HepG2 (cell line): Measurements from ENCODE around the gene SERTAD4. TPM values are rescaled to one million over a fixed set of nuclear protein-coding genes. Genes with fewer than 3 reads are reported as not detected.

ENCODE experiments used
- ATAC-seq: fragments of 200-7000 bp; cut with Tn5 transposase; 3 replicates; pipeline ENCODE4 v1.9.1; 2020; ENCODE audit warnings: mild to moderate bottlenecking, moderate library complexity
- BruUV-seq: library from RNA; stranded (reverse); fragments of 400-500 nt; replicated peaks from 2 replicates; lab custom pipeline; 2021; lab: Mats Ljungman, UMichigan
- CTCF ChIA-PET: fragments of 300-600 bp; formaldehyde crosslinking; extraction: SDS; loops from one replicate; lab custom pipeline; 2021; ENCODE audit warnings: low total read pairs, inconsistent platforms, low intra/inter-chr PET ratio; lab: Yijun Ruan, JAX
- POLR2A ChIA-PET: fragments of 350-600 bp; sonication (Branson Sonifier 250); formaldehyde crosslinking; loops from one replicate; lab custom pipeline; 2020; ENCODE audit warnings: antibody characterized with exemption, inconsistent platforms; lab: Yijun Ruan, JAX
- DNase-seq: peaks from one replicate; pipeline ENCODE4 v3.0.0-alpha.2; 2015; ENCODE audit warnings: low spot score
- FAIRE-seq: peaks from 3 replicates; lab custom pipeline; 2011; peaks lifted over from hg19 to GRCh38; lab: Jason Lieb, UNC
- H2AFZ ChIP-seq: one replicate; pipeline ENCODE4 v1.6.1; 2011; ENCODE audit warnings: low read length, inconsistent platforms
- H3K27ac ChIP-seq: fragments of 300-600 bp; 3 replicates; pipeline ENCODE4 v1.8.0; 2011; ENCODE audit warnings: mixed run types, mild to moderate bottlenecking, mixed read lengths, low read length, inconsistent platforms; ENCODE audit not compliant: insufficient read depth; ENCODE audit errors: extremely low read length
- H3K27me3 ChIP-seq, 2 experiments: fragments of 200-600 bp in 1 of 2; 2 replicates in 1 of 2; 3 replicates in 1 of 2; pipeline versions ENCODE4 v1.6.0 to v1.8.0; 2011; ENCODE audit warnings: low read length in 2 of 2, mild to moderate bottlenecking in 2 of 2, moderate library complexity in 2 of 2, inconsistent platforms in 1 of 2; ENCODE audit not compliant: insufficient read depth in 2 of 2, control insufficient read depth in 1 of 2
- H3K36me3 ChIP-seq, 2 experiments: fragments of 200-600 bp in 1 of 2; replicated peaks in 1 of 2; 2 replicates in 1 of 2; 3 replicates in 1 of 2; pipeline versions ENCODE4 v1.5.1 to v1.8.0; 2011; ENCODE audit warnings: low read length in 2 of 2, inconsistent platforms in 1 of 2; ENCODE audit not compliant: insufficient read depth in 2 of 2, control insufficient read depth in 1 of 2
- H3K4me1 ChIP-seq: 2 replicates; pipeline ENCODE4 v1.5.1; 2012; ENCODE audit warnings: low read length, inconsistent platforms; ENCODE audit not compliant: insufficient read depth
- H3K4me2 ChIP-seq: 2 replicates; pipeline ENCODE4 v1.6.0; 2011; ENCODE audit warnings: low read depth, low read length, inconsistent platforms
- H3K4me3 ChIP-seq, 3 experiments: fragments of 200-600 bp in 1 of 3; sonication (generic), shearing (Covaris generic) in 1 of 3; replicated peaks in 1 of 3; 2 replicates each; pipeline ENCODE4 v1.5.1; 2011 to 2016; ENCODE audit warnings: low read length in 3 of 3, inconsistent platforms in 2 of 3, low read depth in 2 of 3, mild to moderate bottlenecking in 2 of 3, control low read depth in 1 of 3, mixed read lengths in 1 of 3; ENCODE audit not compliant: insufficient read depth in 1 of 3
- H3K79me2 ChIP-seq: one replicate; pipeline ENCODE4 v1.6.1; 2011; ENCODE audit warnings: low read length, inconsistent platforms; ENCODE audit not compliant: insufficient read depth
- H3K9ac ChIP-seq: 2 replicates; pipeline ENCODE4 v1.6.0; 2011; ENCODE audit warnings: mild to moderate bottlenecking, low read depth, low read length, inconsistent platforms; ENCODE audit not compliant: insufficient read depth
- H3K9me3 ChIP-seq: 2 replicates; pipeline ENCODE4 v1.5.1; 2012; ENCODE audit warnings: mild to moderate bottlenecking, low read length
- H4K20me1 ChIP-seq: 2 replicates; pipeline ENCODE4 v1.6.0; 2011; ENCODE audit warnings: inconsistent platforms, mild to moderate bottlenecking, low read length, moderate library complexity; ENCODE audit not compliant: insufficient read depth
- ATF7-NPFF ChIP-seq: sonication (generic); formaldehyde crosslinking; IDR thresholded peaks from 2 replicates; pipeline ENCODE4 v1.8.1; 2023; ENCODE audit warnings: mild to moderate bottlenecking, low read depth, missing genetic modification reagents, moderate library complexity
- CTCF ChIP-seq: sonication (generic); formaldehyde crosslinking; IDR thresholded peaks from 2 replicates; pipeline ENCODE4 v1.5.0; 2020; ENCODE audit warnings: mild to moderate bottlenecking, missing genetic modification reagents, moderate library complexity
- SMC3 ChIP-seq: IDR thresholded peaks from 2 replicates; pipeline ENCODE4 v1.6.1; 2011; ENCODE audit warnings: low read length, improper control_type of control experiment
- ZNF83 ChIP-seq: sonication (generic); formaldehyde crosslinking; IDR thresholded peaks from 2 replicates; pipeline ENCODE4 v1.4.0; 2020; ENCODE audit warnings: missing genetic modification reagents, mild to moderate bottlenecking, borderline replicate concordance
- WGBS: methylation state at CpG from one replicate; pipeline ENCODE4 v1.1.6; 2017; ENCODE audit warnings: low lambda C conversion rate; 5-methylcytosine and 5-hydroxymethylcytosine counted together
- in situ Hi-C: cut with HindIII; loops from 2 replicates; pipeline ENCODE4 v1.10.0; 2017; ENCODE audit warnings: low pct_unique_long_range_greater_than_20kb; ENCODE audit not compliant: extremely low pct_ligation_motif_present
- intact Hi-C: fragments of 100-400 bp; cut with micrococcal nuclease; formaldehyde crosslinking; loops from one replicate; pipeline ENCODE4 v1.10.0; 2022; ENCODE audit not compliant: unreplicated experiment
- polyA plus RNA-seq, 8 experiments: library from polyadenylated mRNA; depleted of rRNA in 3 of 8; stranded (reverse) in 7 of 8; unstranded in 1 of 8; fragments of >200 nt; fragmentation: Illumina TruSeq in 4 of 8; extraction: Trizol in 4 of 8; gene quantifications; 2 replicates each; pipeline versions ENCODE4 v1.2.1 to v1.2.3, GENCODE V29; 2011 to 2016; ENCODE audit warnings: low read depth in 4 of 8, missing spikeins in 1 of 8, mixed read lengths in 1 of 8; ENCODE audit not compliant: insufficient read depth in 1 of 8
- total RNA-seq, 5 experiments: library from RNA; depleted of rRNA; stranded (reverse); fragments of >200 nt; fragmentation: Illumina TruSeq; extraction: Trizol; gene quantifications; 2 replicates each; pipeline ENCODE4 v1.2.3, GENCODE V29; 2016; ENCODE audit warnings: low read depth in 1 of 5

SERTAD4 gene
- total and polyA plus RNA-seq, 2 of the 13 experiments (the other 11 are each of a cell fraction or from before 2014, with no cell fraction given) = not detected

DNA sequence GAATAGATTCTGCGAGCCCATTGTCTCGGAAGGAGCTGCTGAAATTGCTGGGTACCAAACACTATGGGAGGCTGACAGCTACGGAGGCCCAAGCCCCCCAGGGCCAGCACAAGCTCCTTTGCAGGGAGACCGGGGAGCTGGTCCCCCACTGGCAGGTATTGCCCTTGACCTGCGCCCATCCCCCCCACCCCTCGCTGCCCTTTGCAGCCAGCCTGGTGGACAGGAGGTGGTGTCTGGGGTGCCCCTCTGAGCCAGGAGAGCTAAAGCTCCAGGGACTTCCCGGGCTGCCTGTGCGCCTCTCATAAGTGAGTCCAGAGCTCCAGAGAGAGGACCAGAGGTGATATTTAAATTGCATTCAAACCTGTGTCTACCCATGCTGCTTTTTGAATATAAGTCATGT is 5.4 kb downstream of the SERTAD4 start (continued):
- TF ChIP-seq ATF7-NPFF = no peak

- 35% methylated on average over 7 of the region's 7 CpGs for WGBS
- DNase-seq (peak; percentile 16), ATAC-seq (peak; percentile 92), FAIRE-seq (no peak)
- Histone ChIP-seq H3K4me2 (no peak overlapping the region), H2AFZ (no peak overlapping the region), H3K9me3 (no peaks in the 10 kb centered on the region), H3K4me1 (no peaks in the 10 kb centered on the region), H3K4me3 (no peak overlapping the region), H3K27ac (no peak overlapping the region), H3K9ac (no peak overlapping the region), H3K36me3 (no peaks in the 10 kb centered on the region), H3K79me2 (no peaks in the 10 kb centered on the region), H3K27me3 (peaks cover 0 to 46% of the 10 kb centered on the region in 2 experiments; a peak in 2 of 5 replicates), H4K20me1 (no peaks in the 10 kb centered on the region)
- ChIA-PET CTCF (interaction anchor here (0.8 kb wide), 1 partner anchor 72 kb away, joined by 3 read pairs; no protein-coding TSS in a partner anchor), POLR2A (no interaction called here)
- intact Hi-C loops (loop anchor here (10.0 kb wide), 1 partner anchor 75 kb away; no protein-coding TSS in a partner anchor), in situ Hi-C loops (no loop called here)
- TF ChIP-seq SMC3 = peak; percentile 16; the same call in 1 of the 2 replicates
- TF ChIP-seq CTCF (CRISPR knock-in tag) = peak; percentile 36; the same call in 1 of the 2 replicates
- TF ChIP-seq ZNF83 (CRISPR knock-in tag) = no peak
- BruUV-seq = no TSS peak
These were observed 6.9 kb downstream of the SERTAD4 start for GRCh38 chr1:210239349-210240111.
